K562 (cell line): ENCODE measurements around the gene KIF26B. TPM values are rescaled to one million over a fixed set of nuclear protein-coding genes. Genes with fewer than 3 reads are reported as not detected.

Experiments used
- ATF4 ChIP-seq: fragments of 450-650 bp; formaldehyde crosslinking; IDR thresholded peaks from 2 replicates; pipeline ENCODE4 v1.4.0; 2022; ENCODE audit warnings: mild to moderate bottlenecking, moderate library complexity
- GABPB1 ChIP-seq: sonication (generic); formaldehyde crosslinking; IDR thresholded peaks from 2 replicates; pipeline ENCODE4 v1.8.0; 2022; ENCODE audit warnings: mild to moderate bottlenecking, missing genetic modification reagents
- SIN3B ChIP-seq: fragments of 450-650 bp; IDR thresholded peaks from 2 replicates; pipeline ENCODE4 v1.6.1; 2017; ENCODE audit warnings: low read depth, mild to moderate bottlenecking, moderate library complexity
- polyA plus RNA-seq, 8 experiments: library from polyadenylated mRNA; depleted of rRNA in 4 of 8; stranded (reverse) in 5 of 8; unstranded in 3 of 8; fragments of >200 nt; fragmentation: Nextera tagmentation in 2 of 8; fragmentation: Illumina TruSeq in 1 of 8; extraction: Ambion mirVana in 2 of 8; extraction: Trizol in 1 of 8; gene quantifications; 2 replicates each; pipeline versions ENCODE4 v1.2.1 to v1.2.3, GENCODE V29; 2011 to 2014; ENCODE audit warnings: inconsistent platforms in 1 of 8, missing spikeins in 1 of 8
- total RNA-seq, 7 experiments: library from RNA; depleted of rRNA in 6 of 7; stranded (reverse); fragments of >200 nt in 6 of 7; fragmentation: Illumina TruSeq in 2 of 7; extraction: Trizol in 2 of 7; gene quantifications; 2 replicates each; pipeline versions ENCODE4 v1.2.1 to v1.2.3, GENCODE V29; 2011 to 2021; ENCODE audit warnings: low replicate concordance in 1 of 7
- TF ChIP-seq, protein P1 (sequence below): fragments of 450-650 bp; IDR thresholded peaks from 2 replicates; pipeline ENCODE4 v1.6.1; 2016; ENCODE audit warnings: mild to moderate bottlenecking, moderate library complexity
- TF ChIP-seq, protein P2 (sequence below), 2 experiments: fragments of 450-650 bp; formaldehyde crosslinking in 1 of 2; IDR thresholded peaks; 2 replicates each; pipeline versions ENCODE4 v1.4.0 to v1.6.1; 2014 to 2020; ENCODE audit warnings: mild to moderate bottlenecking in 2 of 2, borderline replicate concordance in 1 of 2, low read depth in 1 of 2

KIF26B gene
- total and polyA plus RNA-seq, 9 of the 15 experiments (the other 6 are each of a cell fraction or from before 2014, with no cell fraction given) = 0.02 to 0.08 (median 0.03) TPM; not detected in 6

GRCh38 chr1:245156041-245156735 is 1.4 kb downstream of the KIF26B start (continued):
- TF ChIP-seq, protein P1, sequence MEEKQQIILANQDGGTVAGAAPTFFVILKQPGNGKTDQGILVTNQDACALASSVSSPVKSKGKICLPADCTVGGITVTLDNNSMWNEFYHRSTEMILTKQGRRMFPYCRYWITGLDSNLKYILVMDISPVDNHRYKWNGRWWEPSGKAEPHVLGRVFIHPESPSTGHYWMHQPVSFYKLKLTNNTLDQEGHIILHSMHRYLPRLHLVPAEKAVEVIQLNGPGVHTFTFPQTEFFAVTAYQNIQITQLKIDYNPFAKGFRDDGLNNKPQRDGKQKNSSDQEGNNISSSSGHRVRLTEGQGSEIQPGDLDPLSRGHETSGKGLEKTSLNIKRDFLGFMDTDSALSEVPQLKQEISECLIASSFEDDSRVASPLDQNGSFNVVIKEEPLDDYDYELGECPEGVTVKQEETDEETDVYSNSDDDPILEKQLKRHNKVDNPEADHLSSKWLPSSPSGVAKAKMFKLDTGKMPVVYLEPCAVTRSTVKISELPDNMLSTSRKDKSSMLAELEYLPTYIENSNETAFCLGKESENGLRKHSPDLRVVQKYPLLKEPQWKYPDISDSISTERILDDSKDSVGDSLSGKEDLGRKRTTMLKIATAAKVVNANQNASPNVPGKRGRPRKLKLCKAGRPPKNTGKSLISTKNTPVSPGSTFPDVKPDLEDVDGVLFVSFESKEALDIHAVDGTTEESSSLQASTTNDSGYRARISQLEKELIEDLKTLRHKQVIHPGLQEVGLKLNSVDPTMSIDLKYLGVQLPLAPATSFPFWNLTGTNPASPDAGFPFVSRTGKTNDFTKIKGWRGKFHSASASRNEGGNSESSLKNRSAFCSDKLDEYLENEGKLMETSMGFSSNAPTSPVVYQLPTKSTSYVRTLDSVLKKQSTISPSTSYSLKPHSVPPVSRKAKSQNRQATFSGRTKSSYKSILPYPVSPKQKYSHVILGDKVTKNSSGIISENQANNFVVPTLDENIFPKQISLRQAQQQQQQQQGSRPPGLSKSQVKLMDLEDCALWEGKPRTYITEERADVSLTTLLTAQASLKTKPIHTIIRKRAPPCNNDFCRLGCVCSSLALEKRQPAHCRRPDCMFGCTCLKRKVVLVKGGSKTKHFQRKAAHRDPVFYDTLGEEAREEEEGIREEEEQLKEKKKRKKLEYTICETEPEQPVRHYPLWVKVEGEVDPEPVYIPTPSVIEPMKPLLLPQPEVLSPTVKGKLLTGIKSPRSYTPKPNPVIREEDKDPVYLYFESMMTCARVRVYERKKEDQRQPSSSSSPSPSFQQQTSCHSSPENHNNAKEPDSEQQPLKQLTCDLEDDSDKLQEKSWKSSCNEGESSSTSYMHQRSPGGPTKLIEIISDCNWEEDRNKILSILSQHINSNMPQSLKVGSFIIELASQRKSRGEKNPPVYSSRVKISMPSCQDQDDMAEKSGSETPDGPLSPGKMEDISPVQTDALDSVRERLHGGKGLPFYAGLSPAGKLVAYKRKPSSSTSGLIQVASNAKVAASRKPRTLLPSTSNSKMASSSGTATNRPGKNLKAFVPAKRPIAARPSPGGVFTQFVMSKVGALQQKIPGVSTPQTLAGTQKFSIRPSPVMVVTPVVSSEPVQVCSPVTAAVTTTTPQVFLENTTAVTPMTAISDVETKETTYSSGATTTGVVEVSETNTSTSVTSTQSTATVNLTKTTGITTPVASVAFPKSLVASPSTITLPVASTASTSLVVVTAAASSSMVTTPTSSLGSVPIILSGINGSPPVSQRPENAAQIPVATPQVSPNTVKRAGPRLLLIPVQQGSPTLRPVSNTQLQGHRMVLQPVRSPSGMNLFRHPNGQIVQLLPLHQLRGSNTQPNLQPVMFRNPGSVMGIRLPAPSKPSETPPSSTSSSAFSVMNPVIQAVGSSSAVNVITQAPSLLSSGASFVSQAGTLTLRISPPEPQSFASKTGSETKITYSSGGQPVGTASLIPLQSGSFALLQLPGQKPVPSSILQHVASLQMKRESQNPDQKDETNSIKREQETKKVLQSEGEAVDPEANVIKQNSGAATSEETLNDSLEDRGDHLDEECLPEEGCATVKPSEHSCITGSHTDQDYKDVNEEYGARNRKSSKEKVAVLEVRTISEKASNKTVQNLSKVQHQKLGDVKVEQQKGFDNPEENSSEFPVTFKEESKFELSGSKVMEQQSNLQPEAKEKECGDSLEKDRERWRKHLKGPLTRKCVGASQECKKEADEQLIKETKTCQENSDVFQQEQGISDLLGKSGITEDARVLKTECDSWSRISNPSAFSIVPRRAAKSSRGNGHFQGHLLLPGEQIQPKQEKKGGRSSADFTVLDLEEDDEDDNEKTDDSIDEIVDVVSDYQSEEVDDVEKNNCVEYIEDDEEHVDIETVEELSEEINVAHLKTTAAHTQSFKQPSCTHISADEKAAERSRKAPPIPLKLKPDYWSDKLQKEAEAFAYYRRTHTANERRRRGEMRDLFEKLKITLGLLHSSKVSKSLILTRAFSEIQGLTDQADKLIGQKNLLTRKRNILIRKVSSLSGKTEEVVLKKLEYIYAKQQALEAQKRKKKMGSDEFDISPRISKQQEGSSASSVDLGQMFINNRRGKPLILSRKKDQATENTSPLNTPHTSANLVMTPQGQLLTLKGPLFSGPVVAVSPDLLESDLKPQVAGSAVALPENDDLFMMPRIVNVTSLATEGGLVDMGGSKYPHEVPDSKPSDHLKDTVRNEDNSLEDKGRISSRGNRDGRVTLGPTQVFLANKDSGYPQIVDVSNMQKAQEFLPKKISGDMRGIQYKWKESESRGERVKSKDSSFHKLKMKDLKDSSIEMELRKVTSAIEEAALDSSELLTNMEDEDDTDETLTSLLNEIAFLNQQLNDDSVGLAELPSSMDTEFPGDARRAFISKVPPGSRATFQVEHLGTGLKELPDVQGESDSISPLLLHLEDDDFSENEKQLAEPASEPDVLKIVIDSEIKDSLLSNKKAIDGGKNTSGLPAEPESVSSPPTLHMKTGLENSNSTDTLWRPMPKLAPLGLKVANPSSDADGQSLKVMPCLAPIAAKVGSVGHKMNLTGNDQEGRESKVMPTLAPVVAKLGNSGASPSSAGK = no peak
- peak; percentile 47; the same call in 1 of the 2 replicates for TF ChIP-seq GABPB1 (CRISPR knock-in tag)
- no peak for TF ChIP-seq ATF4 (CRISPR knock-in tag)
- TF ChIP-seq, protein P2, sequence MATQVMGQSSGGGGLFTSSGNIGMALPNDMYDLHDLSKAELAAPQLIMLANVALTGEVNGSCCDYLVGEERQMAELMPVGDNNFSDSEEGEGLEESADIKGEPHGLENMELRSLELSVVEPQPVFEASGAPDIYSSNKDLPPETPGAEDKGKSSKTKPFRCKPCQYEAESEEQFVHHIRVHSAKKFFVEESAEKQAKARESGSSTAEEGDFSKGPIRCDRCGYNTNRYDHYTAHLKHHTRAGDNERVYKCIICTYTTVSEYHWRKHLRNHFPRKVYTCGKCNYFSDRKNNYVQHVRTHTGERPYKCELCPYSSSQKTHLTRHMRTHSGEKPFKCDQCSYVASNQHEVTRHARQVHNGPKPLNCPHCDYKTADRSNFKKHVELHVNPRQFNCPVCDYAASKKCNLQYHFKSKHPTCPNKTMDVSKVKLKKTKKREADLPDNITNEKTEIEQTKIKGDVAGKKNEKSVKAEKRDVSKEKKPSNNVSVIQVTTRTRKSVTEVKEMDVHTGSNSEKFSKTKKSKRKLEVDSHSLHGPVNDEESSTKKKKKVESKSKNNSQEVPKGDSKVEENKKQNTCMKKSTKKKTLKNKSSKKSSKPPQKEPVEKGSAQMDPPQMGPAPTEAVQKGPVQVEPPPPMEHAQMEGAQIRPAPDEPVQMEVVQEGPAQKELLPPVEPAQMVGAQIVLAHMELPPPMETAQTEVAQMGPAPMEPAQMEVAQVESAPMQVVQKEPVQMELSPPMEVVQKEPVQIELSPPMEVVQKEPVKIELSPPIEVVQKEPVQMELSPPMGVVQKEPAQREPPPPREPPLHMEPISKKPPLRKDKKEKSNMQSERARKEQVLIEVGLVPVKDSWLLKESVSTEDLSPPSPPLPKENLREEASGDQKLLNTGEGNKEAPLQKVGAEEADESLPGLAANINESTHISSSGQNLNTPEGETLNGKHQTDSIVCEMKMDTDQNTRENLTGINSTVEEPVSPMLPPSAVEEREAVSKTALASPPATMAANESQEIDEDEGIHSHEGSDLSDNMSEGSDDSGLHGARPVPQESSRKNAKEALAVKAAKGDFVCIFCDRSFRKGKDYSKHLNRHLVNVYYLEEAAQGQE (IDR thresholded peaks at IDR 0.05; ENCODE audit: borderline replicate concordance) = peak; percentile 81
- TF ChIP-seq, protein P2 (CRISPR knock-in tag; IDR thresholded peaks at IDR 0.05; ENCODE audit: low read depth) = no peak
- 0 out of 2 replicates have a peak, but pooled peaks have one; percentile 39 for TF ChIP-seq SIN3B
